KMS-11 (cell line): Measurements from ENCODE around the gene RAPGEF1.

Source experiments
- H2AFZ ChIP-seq: fragments of 200-600 bp; sonication (generic); 2 replicates; pipeline ENCODE4 v1.6.1; 2016; ENCODE audit warnings: antibody characterized with exemption, mixed run types, low read depth
- H3K27ac ChIP-seq: fragments of 200-600 bp; sonication (generic); 2 replicates; pipeline ENCODE4 v1.6.1; 2016; ENCODE audit warnings: mild to moderate bottlenecking, mixed run types
- H3K27me3 ChIP-seq: fragments of 200-600 bp; sonication (generic); 2 replicates; pipeline ENCODE4 v1.6.1; 2017; ENCODE audit warnings: mild to moderate bottlenecking, low read depth, mixed run types, moderate library complexity; ENCODE audit not compliant: insufficient read depth
- H3K36me3 ChIP-seq: fragments of 200-600 bp; sonication (generic); 2 replicates; pipeline ENCODE4 v1.6.1; 2017; ENCODE audit warnings: mild to moderate bottlenecking, mixed run types; ENCODE audit not compliant: insufficient read depth
- H3K4me1 ChIP-seq: fragments of 200-600 bp; sonication (generic); 2 replicates; pipeline ENCODE4 v1.6.1; 2016; ENCODE audit warnings: mild to moderate bottlenecking, low read depth, mixed run types; ENCODE audit not compliant: poor library complexity, severe bottlenecking
- H3K4me2 ChIP-seq: fragments of 200-600 bp; sonication (generic); 2 replicates; pipeline ENCODE4 v1.7.0; 2016; ENCODE audit warnings: mild to moderate bottlenecking, mixed run types
- H3K4me3 ChIP-seq: fragments of 200-600 bp; sonication (generic); IDR thresholded peaks from 2 replicates; pipeline ENCODE4 v1.6.1; 2017; ENCODE audit warnings: low read depth, low read length, mixed read lengths; ENCODE audit not compliant: insufficient read depth
- H3K79me2 ChIP-seq: fragments of 200-600 bp; sonication (generic); 2 replicates; pipeline ENCODE4 v1.6.1; 2016; ENCODE audit warnings: low read depth, mixed run types; ENCODE audit not compliant: insufficient read depth
- H3K9ac ChIP-seq: fragments of 200-600 bp; sonication (generic); 2 replicates; pipeline ENCODE4 v1.6.1; 2016; ENCODE audit warnings: mild to moderate bottlenecking, mixed run types
- H4K20me1 ChIP-seq: fragments of 200-600 bp; sonication (generic); 2 replicates; pipeline ENCODE4 v1.6.1; 2016; ENCODE audit warnings: mild to moderate bottlenecking, mixed run types; ENCODE audit not compliant: insufficient read depth
- CTCF ChIP-seq: fragments of 200-600 bp; sonication (generic); conservative IDR thresholded peaks from 2 replicates; pipeline ENCODE4 v1.6.1; 2017; ENCODE audit warnings: low read depth, mild to moderate bottlenecking, antibody characterized with exemption, low read length, moderate library complexity, mixed read lengths

The RAPGEF1 gene

GRCh38 chr9:131528886-131529505 is 210.9 kb downstream of the RAPGEF1 start:
- no peaks in the 10 kb centered on the region for H3K27me3 ChIP-seq
- peaks cover 13% of the 10 kb centered on the region; the same call in 1 of the 2 replicates for H3K79me2 ChIP-seq
- H2AFZ ChIP-seq, result no peak overlapping the region
- H3K36me3 ChIP-seq, result peaks cover 9% of the 10 kb centered on the region; the same call in 1 of the 2 replicates
- H3K4me3 ChIP-seq, result no peak overlapping the region
- no peak overlapping the region for H3K9ac ChIP-seq
- TF ChIP-seq CTCF, result no peak
- H3K4me1 ChIP-seq, result peaks cover 8% of the 10 kb centered on the region
- H3K27ac ChIP-seq, result no peak overlapping the region
- no peak overlapping the region for H3K4me2 ChIP-seq
- no peaks in the 10 kb centered on the region for H4K20me1 ChIP-seq

DNA sequence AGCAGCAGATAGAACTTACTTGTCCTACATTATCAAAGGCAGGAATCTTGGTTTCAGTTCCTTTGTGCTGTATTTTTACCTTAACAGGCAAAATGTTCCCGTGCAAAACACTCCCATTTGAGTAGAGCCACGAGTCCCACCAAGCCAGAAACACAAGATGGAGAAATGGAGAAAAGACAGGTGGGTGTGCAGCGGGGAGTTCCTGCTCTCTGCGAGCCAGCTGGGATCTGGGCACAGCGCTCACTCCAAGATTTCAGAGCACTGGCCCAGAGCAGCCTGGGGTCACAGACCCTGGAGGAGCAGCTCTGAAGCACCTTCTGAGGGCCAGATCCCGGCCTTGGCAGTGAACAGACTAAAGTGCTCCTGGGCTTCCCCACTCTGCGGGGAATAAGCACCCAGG is 211.7 kb downstream of the RAPGEF1 start:
- no peak overlapping the region for H3K4me3 ChIP-seq
- H3K9ac ChIP-seq, result no peak overlapping the region
- peaks cover 8% of the 10 kb centered on the region for H3K4me1 ChIP-seq
- H3K27me3 ChIP-seq, result no peaks in the 10 kb centered on the region
- no peak overlapping the region for H3K4me2 ChIP-seq
- H3K36me3 ChIP-seq, result peaks cover 9% of the 10 kb centered on the region; the same call in 1 of the 2 replicates
- no peak overlapping the region for H2AFZ ChIP-seq
- H4K20me1 ChIP-seq, result no peaks in the 10 kb centered on the region
- no peak for TF ChIP-seq CTCF
- H3K79me2 ChIP-seq, result peaks cover 13% of the 10 kb centered on the region; the same call in 1 of the 2 replicates
- H3K27ac ChIP-seq, result no peak overlapping the region
